Adrenal gland (tissue), 5 donors: ENCODE results near the gene PCP4.

Experiments
- CTCF ChIP-seq, 6 experiments: fragments of 450-650 bp in 4 of 6; fragments of 200-600 bp in 2 of 6; sonication (generic) in 1 of 6; IDR thresholded peaks; 1 replicate in 5 of 6; 2 replicates in 1 of 6; pipeline versions ENCODE4 v1.5.1 to v1.8.0; 2016 to 2021; ENCODE audit warnings: antibody characterized with exemption in 6 of 6, mild to moderate bottlenecking in 2 of 6, moderate library complexity in 1 of 6
- POLR2A ChIP-seq, 2 donors: fragments of 450-650 bp; IDR thresholded peaks; one replicate each; pipeline ENCODE4 v1.6.1; 2017; ENCODE audit warnings: antibody characterized with exemption in 2 of 2, mild to moderate bottlenecking in 2 of 2, moderate library complexity in 1 of 2
- donor health status: DM: no; HTN: no; CAD: no.

- TF ChIP-seq CTCF (IDR thresholded peaks at IDR 0.05) = no peak
- no peak for TF ChIP-seq POLR2A (IDR thresholded peaks at IDR 0.05)
Observed at GRCh38 chr21:39843916-39844315, 23.3 kb upstream of the PCP4 start.
